Measurements from ENCODE around the gene TLCD4. TPM values are rescaled to one million over a fixed set of nuclear protein-coding genes. Genes with fewer than 3 reads are reported as not detected.

TLCD4 gene
- total and polyA plus RNA-seq, 2 of the 13 experiments (the other 11 are each of a cell fraction or from before 2014, with no cell fraction given), result 4.7 to 14.5 TPM

DNA sequence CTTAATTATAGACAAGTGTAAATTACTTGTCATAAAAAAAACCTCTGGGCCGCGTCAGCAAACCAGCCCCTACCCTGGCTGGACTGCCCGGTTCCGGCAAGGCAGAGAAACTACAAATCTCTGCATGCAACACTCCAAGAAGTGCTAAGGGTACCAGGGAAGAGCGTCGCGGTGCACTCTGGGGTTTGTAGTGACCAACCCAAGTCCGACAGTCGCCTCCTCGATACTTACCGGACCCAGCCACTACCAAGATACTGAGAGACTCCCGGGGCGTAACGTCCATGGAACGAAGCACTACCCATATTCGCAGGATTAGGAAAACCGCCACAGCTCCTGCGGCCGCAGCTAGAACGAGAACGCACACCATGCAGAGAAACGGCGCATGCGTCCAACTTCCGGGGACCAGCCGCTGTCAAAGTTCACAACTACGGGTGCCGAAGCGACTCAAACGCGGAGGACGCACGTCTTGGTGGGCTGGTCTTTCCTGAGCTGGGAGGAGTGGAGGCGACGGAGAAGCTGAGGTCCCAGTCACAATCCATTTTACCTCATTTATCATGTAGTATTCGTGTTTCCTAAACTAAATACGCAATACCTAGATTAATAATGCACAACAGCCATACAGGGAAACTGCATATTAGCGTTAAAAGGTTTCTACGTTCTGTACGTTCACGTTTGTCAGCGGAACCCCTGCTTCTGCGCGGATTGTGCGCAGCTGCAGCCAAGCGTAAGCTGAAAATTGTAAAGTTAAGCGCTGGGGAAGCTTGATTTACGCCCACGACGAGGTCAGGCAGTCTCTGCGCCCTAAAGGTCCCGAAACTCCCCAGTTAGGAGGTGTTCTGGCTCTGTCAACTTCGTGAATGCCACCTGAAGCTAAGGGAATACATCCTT is 44.4 kb upstream of the TLCD4 start, which contains the start of gene ALG14 (continued):
- TF ChIP-seq AGO1 (IDR thresholded peaks at IDR 0.05; ENCODE audit: low read depth, low read length, poor library complexity, severe bottlenecking) (no peak), ZNF44 (CRISPR knock-in tag; IDR thresholded peaks at IDR 0.05) (no peak), ZNF451 (CRISPR knock-in tag; IDR thresholded peaks at IDR 0.05) (0 out of 2 replicates have a peak, but pooled peaks have one; percentile 70), ATF7-NPFF (CRISPR knock-in tag; IDR thresholded peaks at IDR 0.05; ENCODE audit: low read depth) (no peak; the same call in 1 of the 2 replicates), TEF (CRISPR knock-in tag; IDR thresholded peaks at IDR 0.05) (no peak), ZNF550 (CRISPR knock-in tag; IDR thresholded peaks at IDR 0.05; ENCODE audit: borderline replicate concordance) (0 out of 2 replicates have a peak, but pooled peaks have one; percentile 70), ZHX1 (CRISPR knock-in tag; IDR thresholded peaks at IDR 0.05; ENCODE audit: low read depth) (no peak), ZNF180 (CRISPR knock-in tag; IDR thresholded peaks at IDR 0.05; ENCODE audit: borderline replicate concordance, low read depth) (no peak), TOPORS (CRISPR knock-in tag; IDR thresholded peaks at IDR 0.05) (no peak), ARNT2 (CRISPR knock-in tag; IDR thresholded peaks at IDR 0.05; ENCODE audit: low read depth) (peak; percentile 26; the same call in 1 of the 2 replicates), NFATC3 (CRISPR knock-in tag; IDR thresholded peaks at IDR 0.05) (no peak), GABPA (IDR thresholded peaks at IDR 0.05; ENCODE audit: low read depth, low read length) (no peak), GABPA (CRISPR knock-in tag; IDR thresholded peaks at IDR 0.05; ENCODE audit: low read depth) (peak; percentile 83), ZNF256 (CRISPR knock-in tag; conservative IDR thresholded peaks at IDR 0.05) (no peak), ZC3H4 (CRISPR knock-in tag; IDR thresholded peaks at IDR 0.05; ENCODE audit: borderline replicate concordance) (no peak), ZNF225 (CRISPR knock-in tag; IDR thresholded peaks at IDR 0.05) (no peak), KLF6 (CRISPR knock-in tag; IDR thresholded peaks at IDR 0.05) (peak; percentile 65; the same call in 1 of the 2 replicates), SMARCC2 (IDR thresholded peaks at IDR 0.05) (no peak), ZNF354B (CRISPR knock-in tag; IDR thresholded peaks at IDR 0.05) (no peak), ZNF350 (CRISPR knock-in tag; IDR thresholded peaks at IDR 0.05; ENCODE audit: borderline replicate concordance, low read depth) (peak; percentile 88), ZSCAN30 (CRISPR knock-in tag; IDR thresholded peaks at IDR 0.05) (no peak), ZKSCAN8 (CRISPR knock-in tag; IDR thresholded peaks at IDR 0.05; ENCODE audit: borderline replicate concordance) (peak; percentile 41; the same call in 1 of the 2 replicates), FOXP1 (IDR thresholded peaks at IDR 0.05) (no peak), FOXP1 (CRISPR knock-in tag; IDR thresholded peaks at IDR 0.05) (no peak; the same call in 1 of the 2 replicates)
- TF ChIP-seq, protein P1, sequence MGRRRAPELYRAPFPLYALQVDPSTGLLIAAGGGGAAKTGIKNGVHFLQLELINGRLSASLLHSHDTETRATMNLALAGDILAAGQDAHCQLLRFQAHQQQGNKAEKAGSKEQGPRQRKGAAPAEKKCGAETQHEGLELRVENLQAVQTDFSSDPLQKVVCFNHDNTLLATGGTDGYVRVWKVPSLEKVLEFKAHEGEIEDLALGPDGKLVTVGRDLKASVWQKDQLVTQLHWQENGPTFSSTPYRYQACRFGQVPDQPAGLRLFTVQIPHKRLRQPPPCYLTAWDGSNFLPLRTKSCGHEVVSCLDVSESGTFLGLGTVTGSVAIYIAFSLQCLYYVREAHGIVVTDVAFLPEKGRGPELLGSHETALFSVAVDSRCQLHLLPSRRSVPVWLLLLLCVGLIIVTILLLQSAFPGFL (CRISPR knock-in tag; IDR thresholded peaks at IDR 0.05), result no peak
